ENCODE measurements around the gene RPUSD4.

DNA sequence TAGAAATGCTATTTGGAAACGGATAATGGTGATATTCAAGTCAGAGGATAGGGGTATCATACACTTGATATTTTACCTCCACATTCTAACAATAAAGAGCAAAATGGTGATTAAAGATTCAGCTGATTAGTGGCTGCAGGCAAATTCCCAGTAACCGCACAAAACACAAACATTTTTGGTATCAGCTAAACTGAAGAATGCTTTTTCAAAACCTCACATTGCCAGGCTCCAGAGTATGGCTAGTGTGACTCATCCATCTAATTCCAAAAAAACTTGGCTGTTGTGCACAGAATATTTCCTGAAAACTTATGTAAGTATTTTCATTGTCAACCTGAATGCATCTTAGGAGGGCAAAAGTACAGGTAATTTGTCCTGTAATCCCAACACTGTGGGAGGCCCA lies 46.3 kb upstream of the RPUSD4 start:
- TF ChIP-seq, protein P1, sequence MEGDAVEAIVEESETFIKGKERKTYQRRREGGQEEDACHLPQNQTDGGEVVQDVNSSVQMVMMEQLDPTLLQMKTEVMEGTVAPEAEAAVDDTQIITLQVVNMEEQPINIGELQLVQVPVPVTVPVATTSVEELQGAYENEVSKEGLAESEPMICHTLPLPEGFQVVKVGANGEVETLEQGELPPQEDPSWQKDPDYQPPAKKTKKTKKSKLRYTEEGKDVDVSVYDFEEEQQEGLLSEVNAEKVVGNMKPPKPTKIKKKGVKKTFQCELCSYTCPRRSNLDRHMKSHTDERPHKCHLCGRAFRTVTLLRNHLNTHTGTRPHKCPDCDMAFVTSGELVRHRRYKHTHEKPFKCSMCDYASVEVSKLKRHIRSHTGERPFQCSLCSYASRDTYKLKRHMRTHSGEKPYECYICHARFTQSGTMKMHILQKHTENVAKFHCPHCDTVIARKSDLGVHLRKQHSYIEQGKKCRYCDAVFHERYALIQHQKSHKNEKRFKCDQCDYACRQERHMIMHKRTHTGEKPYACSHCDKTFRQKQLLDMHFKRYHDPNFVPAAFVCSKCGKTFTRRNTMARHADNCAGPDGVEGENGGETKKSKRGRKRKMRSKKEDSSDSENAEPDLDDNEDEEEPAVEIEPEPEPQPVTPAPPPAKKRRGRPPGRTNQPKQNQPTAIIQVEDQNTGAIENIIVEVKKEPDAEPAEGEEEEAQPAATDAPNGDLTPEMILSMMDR (conservative IDR thresholded peaks at IDR 0.05; ENCODE audit: low read length), result no peak
- no peak for TF ChIP-seq EZH2phosphoT487 (IDR thresholded peaks at IDR 0.05; ENCODE audit: borderline replicate concordance)

All from Loucy (cell line).